Keratinocyte (primary cell): ENCODE data around the gene ACTN4.

ENCODE experiments used
- EZH2 ChIP-seq: IDR thresholded peaks from one replicate; pipeline ENCODE4 v1.6.1; 2012; ENCODE audit warnings: inconsistent platforms, mild to moderate bottlenecking, low read length, moderate library complexity
- TF ChIP-seq, protein P1 (sequence below), 3 experiments: IDR thresholded peaks in 1 of 3; conservative IDR thresholded peaks in 1 of 3; optimal IDR thresholded peaks in 1 of 3; 2 replicates in 2 of 3; 3 replicates in 1 of 3; pipeline versions ENCODE3 to v1.5.1; 2011; ENCODE audit warnings: low read length in 3 of 3, mild to moderate bottlenecking in 3 of 3, moderate library complexity in 2 of 3, control low read depth in 1 of 3, inconsistent platforms in 1 of 3; ENCODE audit not compliant: insufficient read depth in 2 of 3; ENCODE audit errors: extremely low read depth in 1 of 3

GRCh38 chr19:38727868-38728660 is 80.6 kb downstream of the ACTN4 start:
- TF ChIP-seq, protein P1, sequence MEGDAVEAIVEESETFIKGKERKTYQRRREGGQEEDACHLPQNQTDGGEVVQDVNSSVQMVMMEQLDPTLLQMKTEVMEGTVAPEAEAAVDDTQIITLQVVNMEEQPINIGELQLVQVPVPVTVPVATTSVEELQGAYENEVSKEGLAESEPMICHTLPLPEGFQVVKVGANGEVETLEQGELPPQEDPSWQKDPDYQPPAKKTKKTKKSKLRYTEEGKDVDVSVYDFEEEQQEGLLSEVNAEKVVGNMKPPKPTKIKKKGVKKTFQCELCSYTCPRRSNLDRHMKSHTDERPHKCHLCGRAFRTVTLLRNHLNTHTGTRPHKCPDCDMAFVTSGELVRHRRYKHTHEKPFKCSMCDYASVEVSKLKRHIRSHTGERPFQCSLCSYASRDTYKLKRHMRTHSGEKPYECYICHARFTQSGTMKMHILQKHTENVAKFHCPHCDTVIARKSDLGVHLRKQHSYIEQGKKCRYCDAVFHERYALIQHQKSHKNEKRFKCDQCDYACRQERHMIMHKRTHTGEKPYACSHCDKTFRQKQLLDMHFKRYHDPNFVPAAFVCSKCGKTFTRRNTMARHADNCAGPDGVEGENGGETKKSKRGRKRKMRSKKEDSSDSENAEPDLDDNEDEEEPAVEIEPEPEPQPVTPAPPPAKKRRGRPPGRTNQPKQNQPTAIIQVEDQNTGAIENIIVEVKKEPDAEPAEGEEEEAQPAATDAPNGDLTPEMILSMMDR (optimal IDR thresholded peaks at IDR 0.05 in 1 of 3, IDR thresholded peaks at IDR 0.05 in 1 of 3, conservative IDR thresholded peaks at IDR 0.05 in 1 of 3; ENCODE audit: extremely low read depth in 1 of 3, insufficient read depth in 2 of 3, low read length in 3 of 3) = no peak
- no peak for TF ChIP-seq EZH2
